Posterior vena cava (tissue), 2 donors: ENCODE results near the gene ALG12. TPM values are rescaled to one million over a fixed set of nuclear protein-coding genes. Genes with fewer than 3 reads are reported as not detected.

ENCODE experiments used
- DNase-seq: peaks from one replicate; pipeline ENCODE4 v3.0.0-alpha.2; 2020; ENCODE audit warnings: low spot score
- intact Hi-C, 2 donors: fragments of 100-400 bp; cut with DNase I; formaldehyde crosslinking; loops; one replicate each; pipeline versions ENCODE4 v1.14.1 to v1.14.2; 2022 to 2023
- total RNA-seq, 2 donors: library from RNA; stranded (reverse); fragmentation: NEBNext Ultra II Directional; extraction: Animal tissue kit (Norgen Biotek cat#: 25700); gene quantifications; one replicate each; pipeline ENCODE4 v1.2.1, GENCODE V29; 2021
- donor health status: DM: yes; HTN: yes; CAD: no.
- donor health status: DM: yes; HTN: yes; CAD: no.

ALG12 gene
- total RNA-seq, 2 donors from 2014 or later: 8.9 to 11.7 TPM

DNA sequence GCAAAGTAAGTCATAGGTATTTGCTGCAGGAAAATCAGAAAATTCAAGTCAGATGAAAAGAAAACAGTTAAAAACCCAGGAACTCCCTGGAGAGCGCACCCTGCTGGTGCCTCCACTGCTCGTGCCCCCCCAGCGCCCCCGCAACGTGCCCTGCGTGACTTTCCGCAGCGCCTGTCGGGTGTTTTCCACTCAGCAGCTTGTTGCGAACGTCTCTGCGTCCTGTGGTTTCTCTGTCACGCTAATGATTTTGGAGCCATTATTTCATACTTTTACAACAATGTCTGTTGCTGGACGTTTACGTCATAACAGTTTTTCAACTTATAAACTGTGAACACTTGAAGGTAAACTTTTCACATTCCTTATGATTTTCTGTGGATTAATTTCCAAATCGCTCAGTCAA lies 5.2 kb upstream of the ALG12 start:
- intact Hi-C loops: no loop called here
- DNase-seq: no peak

DNA sequence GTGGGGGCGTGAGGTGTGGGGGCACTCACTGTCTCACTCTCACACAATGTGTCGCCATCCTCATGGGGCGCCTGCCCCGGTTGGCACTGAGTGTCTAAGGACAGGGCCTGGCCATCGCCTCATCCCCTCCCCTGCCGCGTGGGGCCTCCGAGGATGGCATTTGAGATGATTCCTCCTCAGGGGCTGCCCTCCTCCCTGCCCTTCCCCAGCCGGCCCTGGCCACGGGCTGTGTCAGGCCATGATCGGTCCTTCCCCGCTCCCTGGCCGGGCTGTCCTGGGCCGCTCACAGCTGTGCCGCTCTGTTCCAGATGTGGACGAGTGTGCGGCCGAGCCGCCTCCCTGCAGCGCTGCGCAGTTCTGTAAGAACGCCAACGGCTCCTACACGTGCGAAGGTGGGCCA lies 4.7 kb upstream of the ALG12 start:
- no peak for DNase-seq
- intact Hi-C loops: no loop called here

DNA sequence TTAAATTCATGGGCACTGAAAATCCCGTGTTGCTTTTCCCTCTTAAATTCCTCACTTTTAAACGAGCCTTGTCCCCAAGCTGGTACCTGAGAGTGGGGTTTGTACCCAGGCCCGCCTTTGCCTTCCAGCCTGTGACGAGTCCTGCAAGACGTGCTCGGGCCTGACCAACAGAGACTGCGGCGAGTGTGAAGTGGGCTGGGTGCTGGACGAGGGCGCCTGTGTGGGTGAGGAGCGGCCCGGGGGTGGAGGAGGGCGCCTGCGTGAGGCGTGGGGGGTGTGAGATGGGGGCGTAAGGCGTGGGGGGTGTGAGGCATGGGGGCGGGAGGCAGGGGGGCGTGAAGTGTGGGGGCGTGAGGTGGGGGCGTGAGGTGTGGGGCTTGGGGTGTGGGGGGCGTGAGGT lies 4.2 kb upstream of the ALG12 start:
- no peak for DNase-seq
- intact Hi-C loops: no loop called here

DNA sequence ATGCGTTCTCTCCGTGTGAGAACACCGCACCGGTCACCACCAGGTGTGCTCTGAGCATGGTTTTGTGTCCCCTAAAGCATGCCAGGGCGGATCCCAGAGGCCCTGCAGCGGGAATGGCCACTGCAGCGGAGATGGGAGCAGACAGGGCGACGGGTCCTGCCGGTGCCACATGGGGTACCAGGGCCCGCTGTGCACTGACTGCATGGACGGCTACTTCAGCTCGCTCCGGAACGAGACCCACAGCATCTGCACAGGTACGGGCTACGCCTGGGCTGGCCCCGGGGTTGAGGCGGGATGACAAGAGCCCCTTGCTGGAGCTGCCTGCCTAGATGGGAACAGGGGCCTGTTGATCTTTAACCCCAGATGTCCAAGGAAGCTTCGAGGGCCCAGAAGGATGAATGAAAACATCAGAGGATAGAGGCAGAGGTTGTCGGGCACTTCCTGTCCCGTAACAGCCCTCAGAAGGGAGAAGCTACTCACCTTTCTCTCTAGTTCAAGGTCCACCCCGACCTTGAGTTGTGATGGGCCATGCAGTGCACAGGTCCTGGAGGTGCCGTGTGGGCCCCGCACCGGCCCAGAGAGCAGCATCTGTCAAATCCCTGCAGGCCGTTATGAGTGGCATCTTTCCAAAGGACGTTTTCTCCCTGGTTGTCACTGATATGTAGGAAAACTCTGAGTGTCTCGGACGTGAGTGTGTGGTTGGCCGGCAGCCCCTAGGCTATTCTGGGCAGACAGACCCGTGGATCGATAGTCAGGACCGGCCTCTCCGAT lies 3.5 kb upstream of the ALG12 start:
- intact Hi-C loops: no loop called here
- DNase-seq: no peak

DNA sequence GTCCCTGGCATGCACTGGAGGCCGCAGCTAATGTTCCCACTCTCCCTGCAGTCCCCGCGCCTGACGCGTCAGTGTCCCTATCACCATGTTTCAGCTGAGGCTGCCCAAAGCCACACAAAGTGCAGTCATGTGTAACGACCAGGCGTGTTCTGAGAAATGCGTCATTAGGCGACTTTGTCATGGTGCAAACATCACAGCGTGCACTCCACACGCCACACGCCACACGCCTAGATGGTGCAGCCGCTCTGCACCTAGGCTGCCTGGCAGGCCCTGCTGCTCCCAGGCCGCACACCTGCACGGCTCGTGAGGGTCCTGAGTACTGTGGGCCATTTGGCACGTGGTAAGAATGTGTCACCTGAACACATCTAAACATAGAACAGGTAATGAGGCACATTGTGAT lies 2.6 kb upstream of the ALG12 start:
- intact Hi-C loops: no loop called here
- DNase-seq: no peak

DNA sequence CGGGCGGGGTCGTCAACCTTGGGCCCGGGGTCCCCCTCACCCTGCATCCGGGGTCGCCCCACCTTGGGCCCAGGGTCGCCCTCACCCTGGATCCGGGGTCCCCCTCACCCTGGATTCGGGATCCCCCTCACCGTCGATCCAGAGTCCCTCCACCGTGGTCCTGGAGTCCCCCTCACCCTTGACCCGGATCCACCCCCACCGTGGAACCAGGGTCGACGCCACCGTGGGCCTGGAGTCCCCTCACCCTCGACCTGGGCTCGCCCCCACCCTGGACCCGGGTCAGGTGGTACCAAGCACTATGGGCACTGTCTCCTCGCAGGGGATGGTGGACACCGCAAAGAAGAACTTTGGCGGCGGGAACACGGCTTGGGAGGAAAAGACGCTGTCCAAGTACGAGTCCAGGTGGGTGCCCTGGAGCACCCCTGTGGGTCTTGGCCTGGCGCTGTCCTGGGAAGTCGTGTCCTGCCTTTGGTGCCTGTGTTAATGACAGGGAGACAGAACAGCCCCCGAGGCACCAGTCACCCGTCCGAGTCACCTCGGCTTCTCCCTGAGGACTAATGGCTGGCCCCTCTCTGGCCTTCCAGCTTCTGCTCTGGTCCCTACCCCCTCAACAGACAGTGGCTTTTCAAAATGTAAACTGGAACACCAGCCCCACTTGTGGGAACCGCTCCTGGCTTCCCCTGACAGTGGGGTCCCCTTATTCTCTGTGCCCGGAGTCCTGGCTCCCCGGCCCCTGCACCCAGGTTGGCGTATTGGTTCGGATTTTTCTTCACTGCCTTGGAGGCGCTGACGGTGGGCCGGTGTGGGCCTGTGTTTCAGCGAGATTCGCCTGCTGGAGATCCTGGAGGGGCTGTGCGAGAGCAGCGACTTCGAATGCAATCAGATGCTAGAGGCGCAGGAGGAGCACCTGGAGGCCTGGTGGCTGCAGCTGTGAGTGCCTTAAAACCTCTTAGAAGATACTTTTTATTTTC lies 958 bp upstream of the ALG12 start:
- intact Hi-C loops: no loop called here
- DNase-seq: no peak

DNA sequence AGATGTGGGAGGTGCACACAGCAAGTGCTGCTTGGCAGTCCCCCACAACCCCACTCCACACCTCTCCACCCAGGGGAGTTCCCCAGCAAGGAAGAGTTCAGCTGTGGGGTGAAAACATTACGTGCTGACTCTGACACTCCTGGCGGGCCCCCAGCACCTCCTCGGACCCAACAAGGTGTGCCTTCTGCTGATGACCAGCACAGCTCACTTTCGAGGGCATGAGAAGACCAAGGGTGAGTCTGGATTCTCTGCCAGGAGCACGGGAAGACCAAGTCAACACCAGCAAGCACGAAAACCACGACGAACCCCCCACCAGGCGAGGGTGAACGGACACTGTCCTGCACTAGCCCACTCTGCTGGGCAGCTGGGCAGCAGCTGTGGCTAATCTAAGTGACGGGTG lies 1.4 kb downstream of the ALG12 start:
- DNase-seq: no peak
- intact Hi-C loops: no loop called here

DNA sequence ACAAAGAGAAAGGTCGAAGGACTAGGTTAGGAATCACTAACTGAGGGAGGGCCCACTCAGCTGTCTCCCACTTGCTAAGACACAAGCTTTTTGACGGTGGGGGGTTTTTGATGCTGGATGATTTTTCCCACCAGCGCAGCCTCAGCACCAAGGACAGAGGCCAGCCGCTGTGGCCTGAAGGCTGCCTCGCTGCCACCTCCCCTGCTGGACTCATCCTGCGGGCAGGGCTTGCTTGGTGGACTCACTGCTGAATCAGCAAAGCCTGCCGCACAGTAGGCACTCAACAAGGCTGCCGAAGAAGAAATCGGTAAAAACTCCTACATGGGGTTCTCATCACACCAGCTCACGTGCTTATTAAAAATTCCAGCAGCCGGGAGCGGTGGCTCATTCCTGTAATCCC lies 2.6 kb downstream of the ALG12 start:
- no peak for DNase-seq
- intact Hi-C loops: no loop called here

DNA sequence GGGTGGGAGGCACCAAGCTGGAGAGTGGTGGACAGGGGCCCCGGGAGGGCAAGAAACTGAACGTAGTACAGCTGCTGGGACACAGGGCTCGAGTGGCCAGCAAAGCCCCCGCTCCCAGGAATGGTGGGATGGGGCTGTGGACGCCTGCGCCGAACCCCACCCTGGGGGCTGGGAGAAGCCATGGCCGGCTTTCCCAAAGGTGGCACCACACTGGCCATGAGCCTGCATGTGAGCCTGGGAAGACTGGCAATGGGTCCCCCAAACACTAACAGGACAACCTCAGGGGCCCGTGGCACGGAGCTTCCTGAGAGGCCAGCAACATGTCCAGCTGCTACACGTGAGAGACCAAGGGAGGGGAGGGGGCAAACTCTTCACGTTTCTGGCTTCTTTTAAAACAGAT lies 4.0 kb downstream of the ALG12 start:
- no peak for DNase-seq
- intact Hi-C loops: no loop called here

DNA sequence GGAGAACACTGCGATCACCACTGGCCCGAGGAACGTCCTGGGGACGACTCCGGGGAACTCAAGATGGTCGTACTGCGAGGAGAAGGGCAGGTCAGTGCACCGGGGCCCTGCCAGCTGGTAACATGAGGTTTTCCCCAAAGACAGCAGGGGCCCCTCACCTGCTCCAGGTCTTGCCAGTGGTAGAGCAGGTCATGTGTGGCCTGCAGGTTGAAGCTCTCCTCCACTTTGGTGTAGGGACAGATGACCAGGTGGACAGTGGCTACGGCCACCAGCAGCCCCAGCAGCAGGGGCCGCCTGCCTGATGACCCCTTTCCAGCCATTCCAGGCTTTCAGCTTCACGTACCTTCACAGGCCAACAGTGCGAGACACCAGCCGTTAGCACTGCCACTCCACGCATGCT lies 4.8 kb downstream of the ALG12 start:
- intact Hi-C loops: no loop called here
- no peak for DNase-seq

DNA sequence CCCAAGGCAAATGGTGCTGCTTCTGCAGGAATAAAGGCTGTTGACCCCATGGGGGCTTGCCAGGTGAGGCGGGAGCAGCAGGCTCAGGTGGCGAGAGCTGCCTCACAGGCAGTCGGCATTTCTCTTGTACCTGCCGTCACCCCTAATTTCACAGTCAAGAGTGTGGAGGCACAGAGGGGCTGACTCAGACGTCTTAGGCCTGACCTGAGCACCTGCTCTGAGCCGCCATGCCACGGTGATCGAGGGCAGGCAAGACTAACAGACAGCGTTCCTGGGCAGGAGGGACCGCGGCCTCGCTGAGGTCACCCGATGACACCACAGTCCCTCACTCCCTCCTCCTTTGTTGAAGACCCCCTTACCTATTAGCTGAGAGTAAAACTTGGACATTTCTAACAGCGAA lies 5.2 kb downstream of the ALG12 start:
- intact Hi-C loops: no loop called here
- DNase-seq: no peak

DNA sequence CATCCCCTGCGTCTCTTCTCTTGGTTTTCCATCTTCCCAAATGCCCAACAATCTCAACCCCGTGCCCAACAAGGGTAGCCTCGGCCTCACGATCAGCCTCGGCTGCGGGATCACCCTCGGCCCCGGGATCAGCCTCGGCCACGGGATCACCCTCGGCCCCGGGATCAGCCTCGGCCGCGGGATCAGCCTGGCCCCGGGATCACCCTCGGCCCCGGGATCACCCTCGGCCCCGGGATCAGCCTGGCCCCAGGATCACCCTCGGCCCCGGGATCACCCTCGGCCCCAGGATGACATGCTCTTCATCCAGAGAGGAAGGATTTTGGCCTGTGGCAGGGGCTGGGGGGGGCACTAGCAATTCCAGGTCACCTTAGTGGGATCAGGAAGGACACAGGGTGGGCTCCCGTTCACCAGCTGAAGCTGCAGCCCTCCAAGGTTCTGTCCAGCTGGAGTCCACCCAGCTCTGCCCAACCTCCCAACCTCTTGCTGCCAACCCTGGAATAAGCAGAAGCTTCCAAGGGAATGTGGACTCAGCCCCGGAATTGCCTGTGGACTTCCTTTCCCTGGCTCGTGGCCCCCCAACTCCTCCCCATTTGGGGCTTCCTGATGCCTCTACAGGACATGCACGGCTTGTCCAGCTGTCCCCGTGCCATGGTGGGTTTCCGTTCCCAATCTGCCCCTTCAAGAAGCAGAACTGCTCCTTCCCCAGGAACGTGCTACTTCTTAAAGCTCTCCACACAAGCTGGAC lies 6.2 kb downstream of the ALG12 start:
- intact Hi-C loops: no loop called here
- DNase-seq: no peak

DNA sequence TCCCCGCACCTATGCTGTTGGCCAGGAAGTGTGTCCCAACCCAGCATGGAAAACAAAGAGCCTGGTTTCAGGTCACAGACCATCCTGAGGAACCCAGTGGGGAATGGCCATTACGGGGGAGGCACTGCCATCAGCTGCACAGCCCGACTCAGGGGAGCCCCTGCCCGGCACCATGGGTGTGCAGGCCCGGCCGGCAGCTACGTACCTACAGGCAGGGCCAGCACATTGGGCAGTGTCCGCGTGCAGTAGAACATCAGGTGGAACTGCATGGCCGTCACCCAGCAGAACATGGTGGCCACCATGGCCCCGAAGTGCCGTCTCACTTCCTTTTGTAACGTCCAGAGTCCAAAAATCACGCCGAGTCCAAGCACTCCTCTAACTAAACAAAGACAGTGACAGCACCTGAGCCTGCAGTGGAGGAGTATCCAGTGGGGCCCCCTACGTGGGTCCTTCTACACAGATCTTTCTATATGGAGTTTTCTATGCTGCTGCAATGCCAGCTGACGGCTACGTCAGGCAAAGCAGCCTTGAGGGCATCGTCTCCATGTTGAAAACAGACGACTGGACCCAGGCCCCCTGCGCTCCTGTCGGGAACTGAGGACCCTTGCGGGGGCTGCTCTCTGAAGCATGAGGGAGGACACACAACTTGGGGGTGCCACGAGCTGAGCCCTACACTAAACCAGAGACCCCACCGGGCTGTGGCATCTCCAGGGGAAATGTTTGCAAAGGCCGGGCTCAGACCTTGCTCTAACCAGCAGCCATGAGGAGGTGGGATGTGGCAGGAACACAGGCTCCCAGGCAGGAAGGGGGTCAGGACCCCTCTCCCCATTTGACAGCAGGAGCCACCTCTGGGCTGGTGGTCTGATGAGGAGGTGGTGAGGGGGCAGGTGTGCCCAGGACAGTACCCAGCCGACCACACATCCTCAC lies 7.7 kb downstream of the ALG12 start:
- DNase-seq: no peak
- intact Hi-C loops: no loop called here

DNA sequence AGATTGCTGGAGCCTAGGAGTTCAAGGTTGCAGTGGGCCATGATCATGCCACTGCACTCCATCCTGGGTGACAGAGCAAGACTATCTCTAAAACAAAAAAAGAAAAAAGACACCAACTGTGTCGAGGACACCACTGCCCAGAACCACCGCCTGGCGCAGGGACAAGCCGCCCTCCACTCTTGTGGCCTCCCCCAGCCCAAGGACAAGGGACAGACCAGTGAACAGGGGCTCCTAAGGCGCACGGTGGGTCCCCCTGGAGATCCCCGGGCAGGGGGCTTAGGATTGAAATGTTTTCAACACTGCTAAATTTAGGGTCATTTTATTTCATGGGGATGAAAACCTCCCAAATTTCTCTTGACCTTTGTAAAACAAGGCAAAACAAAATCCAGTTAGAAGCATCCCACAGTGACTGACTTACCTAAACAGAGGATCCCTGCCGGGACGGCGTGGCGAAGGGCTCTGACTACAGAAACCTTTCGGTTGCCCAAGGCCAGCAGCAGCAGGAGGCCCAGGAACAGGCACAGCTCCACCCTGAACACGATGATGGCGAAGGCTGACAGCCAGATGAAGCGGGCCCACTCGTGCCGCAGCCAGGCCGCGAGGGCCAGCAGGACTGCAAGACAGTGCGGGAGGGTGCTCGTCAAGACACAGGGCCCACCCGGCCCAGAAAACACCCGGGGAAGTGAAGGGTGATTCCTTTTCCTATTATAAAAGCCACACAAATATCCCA lies 8.6 kb downstream of the ALG12 start:
- intact Hi-C loops: no loop called here
- DNase-seq: no peak

DNA sequence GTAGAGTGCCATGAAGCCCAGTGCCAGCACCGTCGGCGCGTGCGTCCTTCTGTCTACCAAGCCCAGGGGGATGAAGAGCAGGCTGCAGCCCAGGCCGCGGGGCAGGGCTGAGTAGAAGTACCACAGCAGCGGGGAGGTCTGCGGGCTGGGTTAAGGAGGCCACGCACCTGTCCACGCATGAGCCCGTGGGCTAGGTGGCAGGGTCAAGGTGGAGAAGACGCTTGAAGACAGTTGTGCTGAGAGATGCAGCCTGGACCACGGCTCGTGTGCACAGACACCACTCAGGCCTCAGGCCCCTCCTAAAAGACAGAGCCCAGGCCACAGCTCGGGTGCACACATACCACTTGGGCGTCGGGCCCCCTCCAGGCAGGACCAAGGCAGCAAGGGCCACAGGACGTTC lies 10.4 kb downstream of the ALG12 start:
- DNase-seq: no peak
- intact Hi-C loops: no loop called here

DNA sequence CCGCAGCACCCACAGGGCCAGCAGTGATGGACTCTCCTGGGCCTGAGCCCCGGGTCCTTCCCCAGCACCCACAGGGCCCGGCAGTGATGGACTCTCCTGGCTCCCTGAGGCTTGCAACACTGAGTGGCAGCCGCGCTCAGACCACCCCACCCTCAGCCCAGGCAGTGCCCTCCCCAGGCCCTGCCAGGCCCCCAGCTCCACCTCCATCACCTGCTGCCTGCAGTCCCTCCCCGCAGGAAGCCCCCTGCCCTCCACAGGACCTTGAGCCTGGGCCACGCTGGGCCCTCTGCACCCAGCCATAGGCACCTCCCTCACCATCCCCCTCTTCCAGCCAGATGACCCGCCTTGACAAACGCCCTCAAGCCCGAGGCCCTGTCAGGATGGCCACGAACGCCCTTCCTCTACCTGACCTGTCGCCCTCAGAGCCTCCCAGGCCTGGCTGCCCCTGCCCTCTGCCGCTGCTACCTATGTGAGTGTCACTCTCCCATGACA lies 11.4 kb downstream of the ALG12 start:
- intact Hi-C loops: no loop called here
- no peak for DNase-seq

DNA sequence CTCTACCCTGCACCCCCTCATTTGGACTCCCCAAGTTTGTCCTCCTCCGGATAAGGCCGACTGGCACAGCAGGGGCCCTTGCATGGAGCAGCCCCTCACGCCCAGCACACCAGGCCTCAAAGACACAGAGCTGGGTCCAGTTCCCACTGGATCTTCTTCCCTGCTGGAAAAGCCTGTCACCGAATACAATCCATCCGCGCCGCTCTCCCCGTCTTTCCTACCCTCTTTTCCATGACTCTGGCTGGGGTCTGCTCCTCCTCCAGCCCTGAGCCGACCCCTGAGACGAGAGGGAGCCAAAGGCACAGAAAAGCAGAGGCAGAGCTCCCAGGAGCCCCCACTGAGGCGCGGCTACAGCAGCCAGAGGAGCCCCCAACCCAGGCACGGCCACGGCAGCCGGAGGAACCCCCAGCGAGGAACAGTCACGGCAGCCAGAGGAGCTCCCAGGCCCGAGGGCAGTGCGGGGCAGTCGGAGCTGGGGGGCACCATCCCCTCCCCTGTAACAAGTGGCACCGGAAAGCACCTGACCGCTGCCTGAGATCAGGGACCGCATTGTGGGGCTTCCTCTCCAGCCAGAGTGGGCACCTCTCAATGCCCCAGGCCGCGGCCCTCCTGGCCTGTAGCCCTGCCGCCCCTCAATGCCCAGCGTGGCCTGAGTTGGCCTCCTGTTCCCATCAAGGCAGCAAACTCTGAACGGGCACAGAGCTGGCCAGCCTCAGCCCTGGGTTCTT lies 12.0 kb downstream of the ALG12 start:
- no peak for DNase-seq
- intact Hi-C loops: no loop called here

DNA sequence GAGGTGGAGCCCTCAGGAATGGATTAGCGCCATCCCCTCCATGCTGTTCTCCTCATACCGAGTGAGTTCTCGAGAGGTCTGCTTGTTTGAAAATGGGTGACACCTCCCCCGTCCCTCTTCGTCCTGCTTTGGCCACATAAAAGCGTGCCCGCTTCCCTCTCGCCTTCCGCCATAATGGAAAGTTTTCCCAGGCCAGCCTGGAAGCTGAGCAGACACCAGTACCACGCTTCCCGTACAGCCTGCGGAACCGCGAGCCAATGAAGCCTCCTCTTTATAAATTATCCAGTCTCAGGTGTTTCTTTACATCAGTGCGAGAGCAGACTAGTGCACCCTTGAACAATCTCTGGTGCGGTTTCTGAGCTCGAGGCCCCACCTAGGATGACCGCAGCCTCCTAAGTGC lies 12.8 kb downstream of the ALG12 start:
- DNase-seq: no peak
- intact Hi-C loops: no loop called here
